HCT116 (cell line): ENCODE results near the gene ALLC. TPM values are rescaled to one million over a fixed set of nuclear protein-coding genes. Genes with fewer than 3 reads are reported as not detected.

ENCODE experiments used
- ATAC-seq: fragments of 200-7000 bp; cut with Tn5 transposase; 2 replicates; pipeline ENCODE4 v1.9.1; 2020; ENCODE audit warnings: mild to moderate bottlenecking, moderate library complexity
- BruUV-seq: library from RNA; stranded (reverse); fragments of 400-500 nt; replicated peaks from 2 replicates; lab custom pipeline; 2021; lab: Mats Ljungman, UMichigan
- CTCF ChIA-PET: fragments of 300-600 bp; sonication (Branson Sonifier 250); formaldehyde crosslinking; loops from one replicate; lab custom pipeline; 2021; ENCODE audit warnings: antibody characterized with exemption; lab: Charles Lee
- POLR2A ChIA-PET: fragments of 300-600, 350-600 bp; sonication (Branson Sonifier 250); formaldehyde crosslinking; loops from one replicate; lab custom pipeline; 2021; ENCODE audit warnings: antibody characterized with exemption; lab: Charles Lee
- RAD21 ChIA-PET, 2 experiments: fragments of 300-600 bp; sonication (Branson Sonifier 250); formaldehyde crosslinking; loops; one replicate each; lab custom pipeline; 2023; ENCODE audit warnings: low total read pairs in 2 of 2; ENCODE audit not compliant: uncharacterized antibody in 2 of 2, unreplicated experiment in 2 of 2, low non-redundant PET in 1 of 2; lab: Charles Lee
- DNase-seq: peaks from one replicate; pipeline ENCODE4 v3.0.0-alpha.2; 2010; ENCODE audit warnings: low read depth, low spot score
- H2AFZ ChIP-seq: fragments of 200-600 bp; shearing (Covaris generic), sonication (generic); 2 replicates; pipeline ENCODE4 v1.6.1; 2017; ENCODE audit warnings: low read depth, mixed run types, mixed read lengths, antibody characterized with exemption, low read length; ENCODE audit not compliant: poor library complexity, severe bottlenecking
- H3K27ac ChIP-seq: 2 replicates; pipeline ENCODE4 v1.5.1; 2012; ENCODE audit warnings: low read depth, low read length
- H3K27me3 ChIP-seq: fragments of 200-600 bp; sonication (generic); 2 replicates; pipeline ENCODE4 v1.6.1; 2016; ENCODE audit warnings: mixed run types, low read length, mixed read lengths; ENCODE audit not compliant: insufficient read depth
- H3K36me3 ChIP-seq, 2 experiments: fragments of 200-500 bp in 1 of 2; fragments of 200-600 bp in 1 of 2; sonication (Bioruptor generic) in 1 of 2; sonication (generic) in 1 of 2; 2 replicates each; pipeline versions ENCODE4 v1.5.1 to v1.6.1; 2014 to 2016; ENCODE audit warnings: low read length in 2 of 2, inconsistent platforms in 1 of 2, mixed read lengths in 1 of 2, mixed run types in 1 of 2; ENCODE audit not compliant: insufficient read depth in 2 of 2, control insufficient read depth in 1 of 2
- H3K4me1 ChIP-seq, 2 experiments: fragments of 200-600 bp in 1 of 2; sonication (generic) in 1 of 2; 2 replicates each; pipeline versions ENCODE4 v1.5.1 to v1.6.1; 2012 to 2017; ENCODE audit warnings: low read length in 2 of 2, inconsistent platforms in 1 of 2, mild to moderate bottlenecking in 1 of 2, mixed read lengths in 1 of 2, mixed run types in 1 of 2, moderate library complexity in 1 of 2; ENCODE audit not compliant: insufficient read depth in 2 of 2, control insufficient read depth in 1 of 2
- H3K4me2 ChIP-seq: fragments of 200-600 bp; sonication (generic); 2 replicates; pipeline ENCODE4 v1.6.1; 2017; ENCODE audit warnings: mixed run types, low read length, mixed read lengths
- H3K4me3 ChIP-seq, 2 experiments: fragments of 200-600 bp in 1 of 2; sonication (generic) in 1 of 2; replicated peaks in 1 of 2; 2 replicates each; pipeline ENCODE4 v1.5.1; 2011 to 2016; ENCODE audit warnings: low read length in 2 of 2, control low read depth in 1 of 2, low read depth in 1 of 2, mild to moderate bottlenecking in 1 of 2, mixed read lengths in 1 of 2, mixed run types in 1 of 2
- H3K79me2 ChIP-seq: fragments of 200-600 bp; sonication (generic); 2 replicates; pipeline ENCODE4 v1.6.1; 2017; ENCODE audit warnings: mild to moderate bottlenecking, mixed run types, low read length, moderate library complexity, mixed read lengths; ENCODE audit not compliant: insufficient read depth
- H3K9ac ChIP-seq: fragments of 200-600 bp; sonication (generic); 2 replicates; pipeline ENCODE4 v1.6.1; 2016; ENCODE audit warnings: low read length, mixed read lengths
- H3K9me2 ChIP-seq: fragments of 200-600 bp; sonication (generic), shearing (Covaris generic); 2 replicates; pipeline ENCODE4 v1.6.1; 2017; ENCODE audit warnings: mixed run types, mild to moderate bottlenecking, moderate library complexity; ENCODE audit not compliant: insufficient read depth
- H3K9me3 ChIP-seq, 2 experiments: fragments of 200-500 bp in 1 of 2; fragments of 200-600 bp in 1 of 2; sonication (Bioruptor generic) in 1 of 2; sonication (generic) in 1 of 2; 2 replicates each; pipeline ENCODE4 v1.6.1; 2014 to 2017; ENCODE audit warnings: low read length in 2 of 2, mixed read lengths in 2 of 2, inconsistent platforms in 1 of 2, low read depth in 1 of 2, mild to moderate bottlenecking in 1 of 2, mixed run types in 1 of 2, moderate library complexity in 1 of 2; ENCODE audit not compliant: control insufficient read depth in 1 of 2, insufficient read depth in 1 of 2
- H4K20me1 ChIP-seq: fragments of 200-600 bp; sonication (generic), shearing (Covaris generic); 2 replicates; pipeline ENCODE4 v1.6.1; 2017; ENCODE audit warnings: mixed run types, mild to moderate bottlenecking, moderate library complexity; ENCODE audit not compliant: insufficient read depth
- CBX3 ChIP-seq: IDR thresholded peaks from 2 replicates; pipeline ENCODE4 v1.6.1; 2012; ENCODE audit warnings: low read depth
- CEBPB ChIP-seq: IDR thresholded peaks from 2 replicates; pipeline ENCODE4 v1.6.1; 2012; ENCODE audit warnings: low read depth
- EGR1 ChIP-seq: IDR thresholded peaks from 2 replicates; pipeline ENCODE4 v1.6.1; 2012; ENCODE audit warnings: low read depth
- ELF1 ChIP-seq: IDR thresholded peaks from 2 replicates; pipeline ENCODE4 v1.6.1; 2012; ENCODE audit warnings: low read depth, borderline replicate concordance
- EZH2 ChIP-seq: fragments of 200-600 bp; sonication (generic); IDR thresholded peaks from 2 replicates; pipeline ENCODE4 v1.6.1; 2017; ENCODE audit warnings: antibody characterized with exemption, mixed run types
- EZH2phosphoT487 ChIP-seq: fragments of 200-600 bp; IDR thresholded peaks from 2 replicates; pipeline ENCODE4 v1.6.1; 2018; ENCODE audit warnings: antibody characterized with exemption, borderline replicate concordance
- FOSL1 ChIP-seq: IDR thresholded peaks from 2 replicates; pipeline ENCODE4 v1.6.1; 2012; ENCODE audit warnings: low read depth
- JUND ChIP-seq: IDR thresholded peaks from 2 replicates; pipeline ENCODE4 v1.6.1; 2012
- POLR2A ChIP-seq: IDR thresholded peaks from 2 replicates; pipeline ENCODE4 v1.7.0; 2011; ENCODE audit warnings: borderline replicate concordance; ENCODE audit not compliant: insufficient read depth, insufficient read length; ENCODE audit errors: extremely low read depth
- RAD21 ChIP-seq: IDR thresholded peaks from 2 replicates; pipeline ENCODE4 v1.6.1; 2012; ENCODE audit warnings: low read depth, mild to moderate bottlenecking
- REST ChIP-seq: IDR thresholded peaks from 2 replicates; pipeline ENCODE4 v1.6.1; 2012; ENCODE audit warnings: low read depth
- SIN3A ChIP-seq: IDR thresholded peaks from 2 replicates; pipeline ENCODE4 v1.6.1; 2012; ENCODE audit warnings: low read depth
- SP1 ChIP-seq: IDR thresholded peaks from 2 replicates; pipeline ENCODE4 v1.6.1; 2012; ENCODE audit warnings: low read depth
- SRF ChIP-seq: IDR thresholded peaks from 2 replicates; pipeline ENCODE4 v1.6.1; 2012; ENCODE audit warnings: low read depth
- TCF7L2 ChIP-seq: IDR thresholded peaks from 2 replicates; pipeline ENCODE4 v1.7.0; 2011; ENCODE audit warnings: borderline replicate concordance, inconsistent platforms; ENCODE audit not compliant: insufficient read depth, insufficient read length; ENCODE audit errors: extremely low read depth
- ZFX ChIP-seq: fragments of 450-650 bp; IDR thresholded peaks from 2 replicates; pipeline ENCODE4 v1.6.1; 2017
- ZNF274 ChIP-seq: fragments of 200-500 bp; sonication (Bioruptor generic); IDR thresholded peaks from 2 replicates; pipeline ENCODE4 v1.6.1; 2014; ENCODE audit warnings: mild to moderate bottlenecking, low read depth, low read length, inconsistent platforms
- intact Hi-C: fragments of 100-400 bp; cut with micrococcal nuclease; formaldehyde crosslinking; loops from 2 replicates; pipeline ENCODE4 v1.10.0; 2022
- total RNA-seq: library from RNA; stranded (reverse); gene quantifications from one replicate; pipeline ENCODE4 v1.2.1, GENCODE V29; 2021; ENCODE audit not compliant: unreplicated experiment
- TF ChIP-seq, protein P1 (sequence below): IDR thresholded peaks from 2 replicates; pipeline ENCODE4 v1.6.1; 2012
- TF ChIP-seq, protein P2 (sequence below): IDR thresholded peaks from 2 replicates; pipeline ENCODE4 v1.6.1; 2012

The ALLC gene
- total RNA-seq, 1 experiment from 2014 or later, result not detected

DNA sequence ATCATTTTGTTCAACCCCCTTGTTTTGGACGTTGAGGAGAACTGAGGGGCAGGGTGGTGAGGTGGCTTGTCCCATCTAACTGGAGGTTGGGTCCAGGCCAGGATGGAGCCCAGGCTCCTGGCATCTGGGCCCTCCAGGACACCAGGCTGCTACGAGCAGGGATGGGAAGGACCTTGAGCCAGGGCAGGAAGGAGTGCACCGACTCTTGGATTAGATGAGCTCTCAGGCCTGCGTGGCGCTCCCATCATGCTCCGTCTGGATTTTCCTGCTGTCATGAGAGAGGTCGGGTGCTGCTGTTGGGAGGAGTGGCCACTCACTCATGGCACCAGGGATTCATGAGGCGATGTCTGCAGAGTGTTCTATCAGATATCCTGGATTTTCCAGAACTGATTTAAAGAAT lies 18.3 kb upstream of the ALLC start:
- RAD21 ChIA-PET, result no interaction called here
- no TSS peak for BruUV-seq
- no peak for ATAC-seq

More for the DNA sequence above, 18.3 kb upstream of the ALLC start:
- Histone ChIP-seq H3K4me3 (no peak overlapping the region), H3K9me3 (no peaks in the 10 kb centered on the region), H3K9ac (no peak overlapping the region), H3K79me2 (no peaks in the 10 kb centered on the region), H2AFZ (no peak overlapping the region), H4K20me1 (no peaks in the 10 kb centered on the region), H3K4me2 (no peak overlapping the region), H3K36me3 (no peaks in the 10 kb centered on the region), H3K9me2 (no peaks in the 10 kb centered on the region), H3K27me3 (no peaks in the 10 kb centered on the region), H3K4me1 (no peaks in the 10 kb centered on the region), H3K27ac (no peak overlapping the region)
- TF ChIP-seq RAD21 (no peak), EZH2phosphoT487 (no peak), EZH2 (no peak), CBX3 (no peak), ZNF274 (no peak), POLR2A (no peak), ELF1 (no peak), FOSL1 (no peak), CEBPB (no peak), TCF7L2 (no peak), SP1 (no peak), EGR1 (no peak), ZFX (no peak), SIN3A (no peak), JUND (no peak), SRF (no peak), REST (no peak)
- TF ChIP-seq, protein P1, sequence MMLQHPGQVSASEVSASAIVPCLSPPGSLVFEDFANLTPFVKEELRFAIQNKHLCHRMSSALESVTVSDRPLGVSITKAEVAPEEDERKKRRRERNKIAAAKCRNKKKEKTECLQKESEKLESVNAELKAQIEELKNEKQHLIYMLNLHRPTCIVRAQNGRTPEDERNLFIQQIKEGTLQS, result no peak
- TF ChIP-seq, protein P2, sequence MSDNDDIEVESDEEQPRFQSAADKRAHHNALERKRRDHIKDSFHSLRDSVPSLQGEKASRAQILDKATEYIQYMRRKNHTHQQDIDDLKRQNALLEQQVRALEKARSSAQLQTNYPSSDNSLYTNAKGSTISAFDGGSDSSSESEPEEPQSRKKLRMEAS, result no peak
- CTCF ChIA-PET, result no interaction called here
- POLR2A ChIA-PET, result no interaction called here
- intact Hi-C loops, result no loop called here
- DNase-seq, result no peak
